Endothelial cell of umbilical vein (primary cell): ENCODE data around the gene NPFFR1. TPM values are rescaled to one million over a fixed set of nuclear protein-coding genes. Genes with fewer than 3 reads are reported as not detected.

Experiments used
- BruUV-seq: library from RNA; stranded (reverse); fragments of 400-500 nt; replicated peaks from 2 replicates; lab custom pipeline; 2021; lab: Mats Ljungman, UMichigan
- CTCF ChIA-PET: fragments of 300-600, 350-600 bp; sonication (Branson Sonifier 250); formaldehyde crosslinking; loops from one replicate; lab custom pipeline; 2021; ENCODE audit warnings: antibody characterized with exemption, inconsistent platforms; lab: Charles Lee
- POLR2A ChIA-PET: fragments of 300-600, 350-600 bp; sonication (Branson Sonifier 250); formaldehyde crosslinking; loops from one replicate; lab custom pipeline; 2021; ENCODE audit warnings: antibody characterized with exemption, inconsistent platforms; lab: Charles Lee
- DNase-seq: peaks from one replicate; pipeline ENCODE4 v3.0.0-alpha.2; 2011; ENCODE audit warnings: low read depth, low spot score
- FAIRE-seq: peaks from 2 replicates; lab custom pipeline; 2011; peaks lifted over from hg19 to GRCh38; lab: Jason Lieb, UNC
- H2AFZ ChIP-seq: 2 replicates; pipeline ENCODE4 v1.6.0; 2012; ENCODE audit warnings: low read depth, low read length, control low read depth, inconsistent platforms
- H3K27ac ChIP-seq: 2 replicates; pipeline ENCODE4 v1.5.1; 2011; ENCODE audit warnings: low read depth, mild to moderate bottlenecking, control low read depth, low read length, moderate library complexity; ENCODE audit not compliant: insufficient read depth
- H3K27me3 ChIP-seq, 2 experiments: 2 replicates each; pipeline versions ENCODE4 v1.6.0 to v1.6.1; 2011; ENCODE audit warnings: low read length in 2 of 2, mixed read lengths in 1 of 2; ENCODE audit not compliant: control insufficient read depth in 2 of 2, insufficient read depth in 2 of 2
- H3K36me3 ChIP-seq, 2 experiments: 2 replicates in 1 of 2; 3 replicates in 1 of 2; pipeline ENCODE4 v1.5.1; 2011; ENCODE audit warnings: low read length in 2 of 2, mild to moderate bottlenecking in 1 of 2, moderate library complexity in 1 of 2; ENCODE audit not compliant: control insufficient read depth in 2 of 2, insufficient read depth in 2 of 2; ENCODE audit errors: extremely low read depth in 1 of 2
- H3K4me1 ChIP-seq: 3 replicates; pipeline ENCODE4 v1.5.1; 2011; ENCODE audit warnings: mild to moderate bottlenecking, low read length; ENCODE audit not compliant: control insufficient read depth, insufficient read depth; ENCODE audit errors: extremely low read depth
- H3K4me2 ChIP-seq: 2 replicates; pipeline ENCODE4 v1.6.1; 2011; ENCODE audit warnings: low read length, control low read depth, mixed read lengths; ENCODE audit not compliant: insufficient read depth
- H3K4me3 ChIP-seq, 3 experiments: fragments of 200-600 bp in 1 of 3; sonication (generic), shearing (Covaris generic) in 1 of 3; replicated peaks in 1 of 3; 2 replicates each; pipeline ENCODE4 v1.5.1; 2011 to 2016; ENCODE audit warnings: control low read depth in 3 of 3, low read length in 3 of 3, mild to moderate bottlenecking in 2 of 3, inconsistent platforms in 1 of 3, low read depth in 1 of 3, moderate library complexity in 1 of 3; ENCODE audit not compliant: insufficient read depth in 1 of 3
- H3K79me2 ChIP-seq: 2 replicates; pipeline ENCODE4 v1.6.0; 2012; ENCODE audit warnings: low read length, inconsistent platforms; ENCODE audit not compliant: control insufficient read depth, insufficient read depth
- H3K9ac ChIP-seq: replicated peaks from 2 replicates; pipeline ENCODE3; 2011; ENCODE audit warnings: low read length, control low read depth; ENCODE audit not compliant: insufficient read depth; ENCODE audit errors: extremely low read depth
- H3K9me1 ChIP-seq: replicated peaks from 3 replicates; pipeline ENCODE4 v1.6.0; 2011; ENCODE audit warnings: mild to moderate bottlenecking, low read length; ENCODE audit not compliant: control insufficient read depth, insufficient read depth; ENCODE audit errors: extremely low read depth
- H3K9me3 ChIP-seq: replicated peaks from 2 replicates; pipeline ENCODE4 v1.5.1; 2012; ENCODE audit warnings: low read length, inconsistent platforms; ENCODE audit not compliant: control insufficient read depth, insufficient read depth
- H4K20me1 ChIP-seq: replicated peaks from 2 replicates; pipeline ENCODE3; 2011; ENCODE audit warnings: mild to moderate bottlenecking, low read length; ENCODE audit not compliant: control insufficient read depth, insufficient read depth; ENCODE audit errors: extremely low read depth
- CTCF ChIP-seq, 2 donors: IDR thresholded peaks; 1 replicate in 1 of 2; 2 replicates in 1 of 2; pipeline ENCODE4 v1.5.1; 2011; ENCODE audit warnings: low read length in 2 of 2, mild to moderate bottlenecking in 2 of 2, moderate library complexity in 2 of 2, control low read depth in 1 of 2, inconsistent platforms in 1 of 2, low read depth in 1 of 2; ENCODE audit not compliant: insufficient read depth in 1 of 2; ENCODE audit errors: extremely low read depth in 1 of 2
- EZH2 ChIP-seq: IDR thresholded peaks from 2 replicates; pipeline ENCODE4 v1.6.1; 2012; ENCODE audit warnings: borderline replicate concordance, low read depth, mild to moderate bottlenecking, moderate library complexity, low read length, inconsistent platforms; ENCODE audit not compliant: severe bottlenecking
- FOS ChIP-seq: IDR thresholded peaks from 2 replicates; pipeline ENCODE4 v1.6.1; 2011; ENCODE audit warnings: mild to moderate bottlenecking, low read length, moderate library complexity, borderline replicate concordance; ENCODE audit not compliant: insufficient read depth
- GATA2 ChIP-seq: IDR thresholded peaks from 2 replicates; pipeline ENCODE4 v1.7.0; 2011; ENCODE audit warnings: low read depth, mild to moderate bottlenecking, moderate library complexity, mixed read lengths, low read length; ENCODE audit not compliant: insufficient read length, insufficient read depth
- JUN ChIP-seq: IDR thresholded peaks from 2 replicates; pipeline ENCODE4 v1.6.1; 2011; ENCODE audit warnings: borderline replicate concordance, low read depth; ENCODE audit not compliant: insufficient read length, insufficient read depth
- MAX ChIP-seq: IDR thresholded peaks from 2 replicates; pipeline ENCODE4 v1.6.1; 2011; ENCODE audit not compliant: insufficient read depth, insufficient read length
- MYC ChIP-seq: IDR thresholded peaks from one replicate; pipeline ENCODE4 v1.6.1; 2011; ENCODE audit warnings: mild to moderate bottlenecking, low read depth, low read length
- POLR2A ChIP-seq: IDR thresholded peaks from 2 replicates; pipeline ENCODE4 v1.6.1; 2012; ENCODE audit warnings: low read depth, mild to moderate bottlenecking, control low read depth, low read length
- POLR2AphosphoS5 ChIP-seq: IDR thresholded peaks from 2 replicates; pipeline ENCODE4 v1.6.1; 2012; ENCODE audit warnings: low read depth, mild to moderate bottlenecking, control low read depth, low read length, moderate library complexity; ENCODE audit not compliant: insufficient read depth
- dilution Hi-C: fragments of 300-500 bp; cut with MboI; formaldehyde crosslinking; loops from one replicate; pipeline ENCODE4 v1.15.0; 2019; ENCODE audit warnings: low sequenced_read_pairs; ENCODE audit not compliant: extremely low pct_ligation_motif_present
- intact Hi-C: fragments of 100-400 bp; cut with micrococcal nuclease; formaldehyde crosslinking; loops from one replicate; pipeline ENCODE4 v1.10.0; 2022
- polyA plus RNA-seq, 4 experiments: library from polyadenylated mRNA; depleted of rRNA in 3 of 4; stranded (reverse) in 3 of 4; unstranded in 1 of 4; fragments of >200 nt; gene quantifications; 2 replicates each; pipeline versions ENCODE4 v1.2.1 to v1.2.3, GENCODE V29; 2011 to 2012; ENCODE audit warnings: missing spikeins in 1 of 4
- total RNA-seq: library from RNA; stranded (reverse); gene quantifications from 2 replicates; pipeline ENCODE4 v1.2.3, GENCODE V29; 2021

The NPFFR1 gene
- total and polyA plus RNA-seq, 2 donors (not counting 3 experiments of a cell fraction or from before 2014, with no cell fraction given) = not detected

GRCh38 chr10:70293169-70293843 is 9.5 kb upstream of the NPFFR1 start:
- intact Hi-C loops (no loop called here), dilution Hi-C loops (no loop called here)
- Histone ChIP-seq H2AFZ (no peak overlapping the region), H3K4me2 (no peak overlapping the region), H3K27me3 (peaks cover 3 to 7% of the 10 kb centered on the region in 2 experiments), H3K4me3 (no peak overlapping the region), H3K4me1 (peaks cover 9% of the 10 kb centered on the region), H3K27ac (no peak overlapping the region), H3K79me2 (no peaks in the 10 kb centered on the region), H3K9ac (no peak overlapping the region), H4K20me1 (no peaks in the 10 kb centered on the region), H3K9me3 (no peaks in the 10 kb centered on the region), H3K36me3 (no peaks in the 10 kb centered on the region), H3K9me1 (no peaks in the 10 kb centered on the region)
- CTCF ChIA-PET = interaction anchor here (1.5 to 4.3 kb wide), 2 partner anchors 21 to 26 kb away, joined by 4 to 15 read pairs; no protein-coding TSS in a partner anchor
- TF ChIP-seq EZH2 (no peak), CTCF (IDR thresholded peaks at IDR 0.05; ENCODE audit: extremely low read depth in 1 of 2, insufficient read depth in 1 of 2, low read depth in 1 of 2, low read length in 2 of 2) (no peak), MAX (no peak), GATA2 (no peak), JUN (no peak), POLR2A (no peak), POLR2AphosphoS5 (no peak), FOS (no peak), MYC (no peak)
- FAIRE-seq = no peak
- DNase-seq = no peak
- POLR2A ChIA-PET = no interaction called here
- no TSS peak for BruUV-seq
